OCI-LY1 (cell line): ENCODE measurements around the gene IFNA1.

Experiments
- H2AFZ ChIP-seq: fragments of 200-600 bp; sonication (generic), shearing (Covaris generic); 2 replicates; pipeline ENCODE4 v1.6.0; 2014; ENCODE audit warnings: antibody characterized with exemption, mild to moderate bottlenecking, low read length
- H3F3A ChIP-seq: fragments of 200-600 bp; sonication (generic), shearing (Covaris generic); 2 replicates; pipeline ENCODE4 v1.6.0; 2014; ENCODE audit warnings: mild to moderate bottlenecking, antibody characterized with exemption, low read length, moderate library complexity; ENCODE audit not compliant: insufficient read depth
- H3K27ac ChIP-seq: fragments of 200-600 bp; sonication (generic); 2 replicates; pipeline ENCODE4 v1.5.1; 2014; ENCODE audit warnings: low read length, mixed run types, mild to moderate bottlenecking, low read depth; ENCODE audit not compliant: poor library complexity, severe bottlenecking
- H3K27me3 ChIP-seq: fragments of 200-600 bp; sonication (generic); 2 replicates; pipeline ENCODE4 v1.6.0; 2014; ENCODE audit warnings: antibody characterized with exemption, mild to moderate bottlenecking, low read length, moderate library complexity; ENCODE audit not compliant: insufficient read depth
- H3K36me3 ChIP-seq: fragments of 200-600 bp; sonication (generic); 2 replicates; pipeline ENCODE4 v1.6.1; 2014; ENCODE audit warnings: mild to moderate bottlenecking, antibody characterized with exemption, low read length, moderate library complexity, mixed read lengths; ENCODE audit not compliant: insufficient read depth
- H3K4me1 ChIP-seq: fragments of 200-600 bp; sonication (generic); 2 replicates; pipeline ENCODE4 v1.5.1; 2014; ENCODE audit warnings: mild to moderate bottlenecking, low read length, moderate library complexity; ENCODE audit not compliant: insufficient read depth, severe bottlenecking
- H3K4me2 ChIP-seq: fragments of 200-600 bp; sonication (generic), shearing (Covaris generic); 2 replicates; pipeline ENCODE4 v1.6.1; 2014; ENCODE audit warnings: low read length
- H3K4me3 ChIP-seq: fragments of 200-600 bp; sonication (generic); 2 replicates; pipeline ENCODE4 v1.5.1; 2014; ENCODE audit warnings: low read length, low read depth, mild to moderate bottlenecking, mixed read lengths; ENCODE audit not compliant: poor library complexity, severe bottlenecking
- H3K79me2 ChIP-seq: fragments of 200-600 bp; shearing (Covaris generic); 2 replicates; pipeline ENCODE4 v1.6.1; 2016; ENCODE audit warnings: mixed run types, low read length, mixed read lengths; ENCODE audit not compliant: insufficient read depth
- H3K9ac ChIP-seq: fragments of 200-600 bp; sonication (generic), shearing (Covaris generic); 2 replicates; pipeline ENCODE4 v1.6.1; 2014; ENCODE audit warnings: mild to moderate bottlenecking, low read length, mixed read lengths
- H3K9me2 ChIP-seq: fragments of 200-600 bp; sonication (generic), shearing (Covaris generic); 2 replicates; pipeline ENCODE4 v1.6.1; 2014; ENCODE audit warnings: low read depth, mild to moderate bottlenecking, low read length, mixed read lengths
- H3K9me3 ChIP-seq: fragments of 200-600 bp; shearing (Covaris generic); 2 replicates; pipeline ENCODE4 v1.6.1; 2014; ENCODE audit warnings: low read length, mixed read lengths
- H4K20me1 ChIP-seq: fragments of 200-600 bp; sonication (generic), shearing (Covaris generic); 2 replicates; pipeline ENCODE4 v1.6.0; 2016; ENCODE audit warnings: mild to moderate bottlenecking, low read length; ENCODE audit not compliant: insufficient read depth
- CTCF ChIP-seq: fragments of 200-600 bp; sonication (generic), shearing (Covaris generic); IDR thresholded peaks from 2 replicates; pipeline ENCODE4 v1.5.1; 2017; ENCODE audit warnings: mild to moderate bottlenecking, antibody characterized with exemption, low read length, moderate library complexity, mixed read lengths
- EZH2 ChIP-seq: fragments of 200-600 bp; sonication (generic), shearing (Covaris generic); IDR thresholded peaks from 2 replicates; pipeline ENCODE4 v1.8.0; 2017; ENCODE audit warnings: borderline replicate concordance, mixed run types, mild to moderate bottlenecking, antibody characterized with exemption, low read length, moderate library complexity, mixed read lengths

Gene IFNA1

GRCh38 chr9:21415493-21416267 lies 24.6 kb upstream of the IFNA1 start:
- no peak overlapping the region for H3K4me3 ChIP-seq
- no peaks in the 10 kb centered on the region for H4K20me1 ChIP-seq
- no peaks in the 10 kb centered on the region for H3K36me3 ChIP-seq
- H2AFZ ChIP-seq, result no peak overlapping the region
- no peaks in the 10 kb centered on the region for H3K79me2 ChIP-seq
- H3K4me2 ChIP-seq, result no peak overlapping the region
- TF ChIP-seq EZH2 (no peak), CTCF (no peak)
- H3K4me1 ChIP-seq, result no peaks in the 10 kb centered on the region
- H3K9me2 ChIP-seq, result no peaks in the 10 kb centered on the region
- no peaks in the 10 kb centered on the region for H3K9me3 ChIP-seq
- H3F3A ChIP-seq, result no peaks in the 10 kb centered on the region
- H3K27ac ChIP-seq, result no peak overlapping the region
- no peaks in the 10 kb centered on the region for H3K27me3 ChIP-seq
- H3K9ac ChIP-seq, result no peak overlapping the region

- Histone ChIP-seq H3K9me2 (no peaks in the 10 kb centered on the region), H3K27me3 (no peaks in the 10 kb centered on the region), H3K9me3 (no peaks in the 10 kb centered on the region), H3F3A (no peaks in the 10 kb centered on the region), H3K27ac (no peak overlapping the region), H3K9ac (no peak overlapping the region), H4K20me1 (no peaks in the 10 kb centered on the region), H2AFZ (no peak overlapping the region), H3K79me2 (no peaks in the 10 kb centered on the region), H3K4me3 (no peak overlapping the region), H3K4me1 (no peaks in the 10 kb centered on the region), H3K4me2 (no peak overlapping the region), H3K36me3 (no peaks in the 10 kb centered on the region)
- TF ChIP-seq EZH2 (no peak), CTCF (no peak)
These were observed 12.0 kb upstream of the IFNA1 start for GRCh38 chr9:21428235-21428634.

GRCh38 chr9:21429191-21429590 lies 11.0 kb upstream of the IFNA1 start:
- Histone ChIP-seq H3K79me2 (no peaks in the 10 kb centered on the region), H3K4me2 (no peak overlapping the region), H3K4me3 (no peak overlapping the region), H2AFZ (no peak overlapping the region), H3K27ac (no peak overlapping the region), H3K9me2 (no peaks in the 10 kb centered on the region), H4K20me1 (no peaks in the 10 kb centered on the region), H3K9ac (no peak overlapping the region), H3F3A (no peaks in the 10 kb centered on the region), H3K4me1 (no peaks in the 10 kb centered on the region), H3K27me3 (no peaks in the 10 kb centered on the region), H3K36me3 (no peaks in the 10 kb centered on the region), H3K9me3 (no peaks in the 10 kb centered on the region)
- TF ChIP-seq EZH2 (no peak), CTCF (no peak)
